ENCODE measurements around the gene PSMD1. TPM values are rescaled to one million over a fixed set of nuclear protein-coding genes. Genes with fewer than 3 reads are reported as not detected.
A peak's percentile ranks its signal among the peaks of the same experiment; 100 is the strongest.

PSMD1 gene
- total and polyA plus RNA-seq, 7 donors: 41.2 to 90.3 (median 50.7) TPM

GRCh38 chr2:231100990-231101389 is 44.3 kb downstream of the PSMD1 start:
- Histone ChIP-seq H3K27me3 (no peaks in the 10 kb centered on the region), H3K9me3 (peaks cover 0 to 6% (median 2%) of the 10 kb centered on the region in 4 donors), H3K4me1 (peaks cover 0 to 30% (median 17%) of the 10 kb centered on the region in 4 donors), H3K36me3 (peaks cover 0 to 51% (median 12%) of the 10 kb centered on the region in 4 donors), H3K27ac (peak overlapping the region in 1 of 4 donors; percentile 76), H3K4me3 (no peak overlapping the region)
- intact Hi-C loops (cut with DNase I): loop anchor here (5.0 kb wide), 2 partner anchors 181 to 351 kb away; no protein-coding TSS in a partner anchor
- WGBS, 2 donors: 47 to 81% methylated on average over 4 of the region's 4 CpGs
- no peak for TF ChIP-seq POLR2A (IDR thresholded peaks at IDR 0.05)
- TF ChIP-seq POLR2AphosphoS5 (IDR thresholded peaks at IDR 0.05): no peak
- no peak for TF ChIP-seq EP300 (IDR thresholded peaks at IDR 0.05)
- TF ChIP-seq, protein P1, sequence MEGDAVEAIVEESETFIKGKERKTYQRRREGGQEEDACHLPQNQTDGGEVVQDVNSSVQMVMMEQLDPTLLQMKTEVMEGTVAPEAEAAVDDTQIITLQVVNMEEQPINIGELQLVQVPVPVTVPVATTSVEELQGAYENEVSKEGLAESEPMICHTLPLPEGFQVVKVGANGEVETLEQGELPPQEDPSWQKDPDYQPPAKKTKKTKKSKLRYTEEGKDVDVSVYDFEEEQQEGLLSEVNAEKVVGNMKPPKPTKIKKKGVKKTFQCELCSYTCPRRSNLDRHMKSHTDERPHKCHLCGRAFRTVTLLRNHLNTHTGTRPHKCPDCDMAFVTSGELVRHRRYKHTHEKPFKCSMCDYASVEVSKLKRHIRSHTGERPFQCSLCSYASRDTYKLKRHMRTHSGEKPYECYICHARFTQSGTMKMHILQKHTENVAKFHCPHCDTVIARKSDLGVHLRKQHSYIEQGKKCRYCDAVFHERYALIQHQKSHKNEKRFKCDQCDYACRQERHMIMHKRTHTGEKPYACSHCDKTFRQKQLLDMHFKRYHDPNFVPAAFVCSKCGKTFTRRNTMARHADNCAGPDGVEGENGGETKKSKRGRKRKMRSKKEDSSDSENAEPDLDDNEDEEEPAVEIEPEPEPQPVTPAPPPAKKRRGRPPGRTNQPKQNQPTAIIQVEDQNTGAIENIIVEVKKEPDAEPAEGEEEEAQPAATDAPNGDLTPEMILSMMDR (IDR thresholded peaks at IDR 0.05): no peak
- DNase-seq: no peak

DNA sequence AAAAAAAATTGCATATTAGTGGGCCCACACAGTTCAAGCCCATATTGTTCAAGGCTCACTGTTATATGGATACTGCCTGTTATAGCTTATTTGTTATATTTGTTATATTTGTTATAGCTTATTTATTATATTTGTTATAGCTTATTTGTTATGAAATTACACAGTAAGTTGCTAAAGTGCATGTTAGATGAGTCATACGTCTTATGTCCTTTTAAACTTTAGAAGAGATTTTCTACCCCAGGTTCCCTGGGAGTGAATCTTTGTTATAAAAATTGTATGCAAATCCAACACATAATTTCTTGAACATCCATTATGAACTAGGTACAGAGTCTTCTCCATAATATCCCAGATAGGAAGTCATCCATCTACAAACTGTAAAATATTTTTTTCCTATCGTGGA is 46.1 kb downstream of the PSMD1 start:
- no peaks in the 10 kb centered on the region for H3K27me3 ChIP-seq
- H3K9me3 ChIP-seq: peaks cover 0 to 6% (median 2%) of the 10 kb centered on the region in 4 donors
- peak overlapping the region; percentile 55 to 76 (median 65) for H3K27ac ChIP-seq
- no peak for DNase-seq
- TF ChIP-seq EP300 (IDR thresholded peaks at IDR 0.05): no peak
- intact Hi-C loops (cut with DNase I): loop anchor here (2.0 to 5.0 kb wide), 3 partner anchors 180 to 350 kb away; no protein-coding TSS in a partner anchor
- 91 to 93% methylated on average over 2 of the region's 2 CpGs for WGBS, 2 donors
- peaks cover 0 to 35% (median 12%) of the 10 kb centered on the region in 4 donors for H3K36me3 ChIP-seq
- H3K4me3 ChIP-seq: no peak overlapping the region
- H3K4me1 ChIP-seq: peaks cover 0 to 39% (median 31%) of the 10 kb centered on the region in 4 donors

GRCh38 chr2:231104115-231104713 is 47.5 kb downstream of the PSMD1 start:
- WGBS, 2 donors: 9 to 10% methylated on average over 3 of the region's 3 CpGs
- peak overlapping the region; percentile 55 to 76 (median 65) for H3K27ac ChIP-seq

GRCh38 chr2:231110551-231110950 is 53.9 kb downstream of the PSMD1 start:
- TF ChIP-seq POLR2AphosphoS5 (IDR thresholded peaks at IDR 0.05): peak in 2 of 4 donors; percentile 51 to 54
- TF ChIP-seq POLR2A (IDR thresholded peaks at IDR 0.05): no peak
- TF ChIP-seq, protein P1 (IDR thresholded peaks at IDR 0.05): peak in 2 of 4 experiments; percentile 23 to 30
- no peak for TF ChIP-seq EP300 (IDR thresholded peaks at IDR 0.05)
- intact Hi-C loops (cut with DNase I): no loop called here
- no peak for DNase-seq
- Histone ChIP-seq H3K9me3 (no peaks in the 10 kb centered on the region), H3K27ac (peak overlapping the region; percentile 33 to 76 (median 58)), H3K4me1 (peaks cover 0 to 62% (median 40%) of the 10 kb centered on the region in 4 donors), H3K4me3 (no peak overlapping the region), H3K36me3 (peaks cover 0 to 4% (median 0%) of the 10 kb centered on the region in 4 donors), H3K27me3 (no peaks in the 10 kb centered on the region)
- 21 to 50% methylated on average over 1 of the region's 1 CpG for WGBS, 2 donors

More at GRCh38 chr2:231104115-231104713, 47.5 kb downstream of the PSMD1 start:
- Histone ChIP-seq H3K4me1 (peaks cover 0 to 48% (median 38%) of the 10 kb centered on the region in 4 donors), H3K9me3 (peaks cover 0 to 6% (median 2%) of the 10 kb centered on the region in 4 donors), H3K4me3 (no peak overlapping the region), H3K36me3 (peaks cover 0 to 22% (median 12%) of the 10 kb centered on the region in 4 donors), H3K27me3 (no peaks in the 10 kb centered on the region)
- peak; percentile 75 for DNase-seq
- intact Hi-C loops (cut with DNase I): loop anchor here (1.0 to 5.0 kb wide), 4 partner anchors 95 to 348 kb away; partner anchors contain the start of gene ARMC9
- no peak for TF ChIP-seq POLR2A (IDR thresholded peaks at IDR 0.05)
- peak in 2 of 4 donors; percentile 26 to 30 for TF ChIP-seq POLR2AphosphoS5 (IDR thresholded peaks at IDR 0.05)
- TF ChIP-seq, protein P1 (IDR thresholded peaks at IDR 0.05): peak; percentile 84 to 91 (median 87)

- Histone ChIP-seq H3K4me3 (no peak overlapping the region), H3K9me3 (no peaks in the 10 kb centered on the region), H3K27ac (peak overlapping the region in 3 of 4 donors; percentile 53 to 76 (median 64)), H3K36me3 (peaks cover 0 to 4% (median 0%) of the 10 kb centered on the region in 4 donors), H3K4me1 (peaks cover 0 to 53% (median 39%) of the 10 kb centered on the region in 4 donors), H3K27me3 (no peaks in the 10 kb centered on the region)
- intact Hi-C loops (cut with DNase I): no loop called here
- no peak for TF ChIP-seq POLR2AphosphoS5 (IDR thresholded peaks at IDR 0.05)
- TF ChIP-seq, protein P1 (IDR thresholded peaks at IDR 0.05): no peak
- TF ChIP-seq EP300 (IDR thresholded peaks at IDR 0.05): no peak
- no peak for TF ChIP-seq POLR2A (IDR thresholded peaks at IDR 0.05)
- WGBS, 2 donors: 90 to 95% methylated on average over 1 of the region's 1 CpG
- no peak for DNase-seq
Measured at GRCh38 chr2:231111987-231112386, 55.3 kb downstream of the PSMD1 start.
